ENCODE data around the gene TFIP11.

Gene TFIP11

DNA sequence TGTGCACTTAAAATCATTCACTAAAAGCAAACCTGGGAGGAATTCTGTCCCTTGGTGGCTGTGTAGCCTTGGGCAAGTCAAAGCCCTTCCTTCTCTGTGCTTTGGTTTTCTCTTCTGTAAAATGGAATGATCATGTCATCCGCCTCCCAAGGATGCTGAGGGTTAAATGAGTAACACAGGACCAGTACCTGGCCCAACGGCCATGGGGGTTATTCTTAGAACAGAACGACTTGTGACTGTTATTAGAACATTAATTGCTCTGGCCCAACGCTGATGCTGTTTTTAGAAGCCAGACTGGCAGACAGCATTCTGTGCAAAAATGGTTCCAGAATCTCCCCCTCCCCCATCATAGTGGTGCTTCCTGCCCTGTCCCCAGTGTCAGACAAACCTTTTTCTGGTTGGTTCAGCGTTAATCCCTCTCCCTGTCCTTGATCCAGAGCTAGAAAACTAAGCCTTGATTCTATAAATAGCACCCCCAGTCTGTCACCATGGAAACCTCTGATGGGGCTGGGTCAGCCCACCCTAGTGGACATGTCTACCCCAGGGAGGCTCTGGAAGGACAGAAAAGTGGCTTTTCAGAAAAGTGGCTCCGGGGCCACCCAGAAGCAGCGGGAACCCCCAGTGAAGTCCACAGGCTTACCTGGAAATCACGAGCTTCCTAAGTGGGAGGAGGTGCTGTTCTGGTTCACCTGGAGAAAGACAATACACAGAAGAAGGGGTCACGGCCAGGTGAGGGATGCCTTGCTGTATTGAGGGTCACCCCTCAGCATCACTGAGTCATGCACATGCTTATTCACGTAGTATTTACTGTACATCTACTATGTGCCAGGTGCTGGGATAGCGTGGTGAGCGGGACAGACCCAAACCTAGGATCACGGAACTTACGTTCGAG lies 15.5 kb upstream of the TFIP11 start:
- H3K27ac ChIP-seq (ENCODE audit: extremely low read depth, low read depth, low read length) = no peak overlapping the region
- H3K4me1 ChIP-seq (ENCODE audit: control insufficient read depth, insufficient read depth, low read length) = no peaks in the 10 kb centered on the region
- H3K36me3 ChIP-seq (ENCODE audit: control insufficient read depth in 2 of 2, insufficient read depth in 1 of 2, low read length in 2 of 2) = peaks cover 5 to 30% of the 10 kb centered on the region in 2 experiments; a peak in 2 of 3 replicates
- ChIA-PET CTCF (interaction anchor here (0.6 kb wide), 1 partner anchor 116 kb away, joined by 3 read pairs; no protein-coding TSS in a partner anchor), POLR2A (no interaction called here)
- H3K4me3 ChIP-seq (ENCODE audit: low read depth, low read length) = no peak overlapping the region
- no peaks in the 10 kb centered on the region for H3K9me3 ChIP-seq (ENCODE audit: control insufficient read depth, insufficient read depth, low read depth, low read length)
- TF ChIP-seq ZNF514 (tag by site-specific recombination; IDR thresholded peaks at IDR 0.05) (no peak), ZNF404 (tag by site-specific recombination; IDR thresholded peaks at IDR 0.05) (no peak), HOXA7 (CRISPR knock-in tag; IDR thresholded peaks at IDR 0.05; ENCODE audit: borderline replicate concordance) (no peak), GFI1B (tag by site-specific recombination; IDR thresholded peaks at IDR 0.05) (no peak), RBAK (tag by site-specific recombination; IDR thresholded peaks at IDR 0.05) (no peak), ZNF16 (tag by site-specific recombination; IDR thresholded peaks at IDR 0.05; ENCODE audit: low read depth) (no peak), GLIS2 (tag by site-specific recombination; IDR thresholded peaks at IDR 0.05) (no peak), ZNF223 (tag by site-specific recombination; IDR thresholded peaks at IDR 0.05) (no peak)
- TF ChIP-seq, protein P1, sequence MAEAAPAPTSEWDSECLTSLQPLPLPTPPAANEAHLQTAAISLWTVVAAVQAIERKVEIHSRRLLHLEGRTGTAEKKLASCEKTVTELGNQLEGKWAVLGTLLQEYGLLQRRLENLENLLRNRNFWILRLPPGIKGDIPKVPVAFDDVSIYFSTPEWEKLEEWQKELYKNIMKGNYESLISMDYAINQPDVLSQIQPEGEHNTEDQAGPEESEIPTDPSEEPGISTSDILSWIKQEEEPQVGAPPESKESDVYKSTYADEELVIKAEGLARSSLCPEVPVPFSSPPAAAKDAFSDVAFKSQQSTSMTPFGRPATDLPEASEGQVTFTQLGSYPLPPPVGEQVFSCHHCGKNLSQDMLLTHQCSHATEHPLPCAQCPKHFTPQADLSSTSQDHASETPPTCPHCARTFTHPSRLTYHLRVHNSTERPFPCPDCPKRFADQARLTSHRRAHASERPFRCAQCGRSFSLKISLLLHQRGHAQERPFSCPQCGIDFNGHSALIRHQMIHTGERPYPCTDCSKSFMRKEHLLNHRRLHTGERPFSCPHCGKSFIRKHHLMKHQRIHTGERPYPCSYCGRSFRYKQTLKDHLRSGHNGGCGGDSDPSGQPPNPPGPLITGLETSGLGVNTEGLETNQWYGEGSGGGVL (tag by site-specific recombination; IDR thresholded peaks at IDR 0.05) = no peak
- TF ChIP-seq, protein P2, sequence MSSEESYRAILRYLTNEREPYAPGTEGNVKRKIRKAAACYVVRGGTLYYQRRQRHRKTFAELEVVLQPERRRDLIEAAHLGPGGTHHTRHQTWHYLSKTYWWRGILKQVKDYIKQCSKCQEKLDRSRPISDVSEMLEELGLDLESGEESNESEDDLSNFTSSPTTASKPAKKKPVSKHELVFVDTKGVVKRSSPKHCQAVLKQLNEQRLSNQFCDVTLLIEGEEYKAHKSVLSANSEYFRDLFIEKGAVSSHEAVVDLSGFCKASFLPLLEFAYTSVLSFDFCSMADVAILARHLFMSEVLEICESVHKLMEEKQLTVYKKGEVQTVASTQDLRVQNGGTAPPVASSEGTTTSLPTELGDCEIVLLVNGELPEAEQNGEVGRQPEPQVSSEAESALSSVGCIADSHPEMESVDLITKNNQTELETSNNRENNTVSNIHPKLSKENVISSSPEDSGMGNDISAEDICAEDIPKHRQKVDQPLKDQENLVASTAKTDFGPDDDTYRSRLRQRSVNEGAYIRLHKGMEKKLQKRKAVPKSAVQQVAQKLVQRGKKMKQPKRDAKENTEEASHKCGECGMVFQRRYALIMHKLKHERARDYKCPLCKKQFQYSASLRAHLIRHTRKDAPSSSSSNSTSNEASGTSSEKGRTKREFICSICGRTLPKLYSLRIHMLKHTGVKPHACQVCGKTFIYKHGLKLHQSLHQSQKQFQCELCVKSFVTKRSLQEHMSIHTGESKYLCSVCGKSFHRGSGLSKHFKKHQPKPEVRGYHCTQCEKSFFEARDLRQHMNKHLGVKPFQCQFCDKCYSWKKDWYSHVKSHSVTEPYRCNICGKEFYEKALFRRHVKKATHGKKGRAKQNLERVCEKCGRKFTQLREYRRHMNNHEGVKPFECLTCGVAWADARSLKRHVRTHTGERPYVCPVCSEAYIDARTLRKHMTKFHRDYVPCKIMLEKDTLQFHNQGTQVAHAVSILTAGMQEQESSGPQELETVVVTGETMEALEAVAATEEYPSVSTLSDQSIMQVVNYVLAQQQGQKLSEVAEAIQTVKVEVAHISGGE (tag by site-specific recombination; conservative IDR thresholded peaks at IDR 0.05; ENCODE audit: low read depth) = no peak

DNA sequence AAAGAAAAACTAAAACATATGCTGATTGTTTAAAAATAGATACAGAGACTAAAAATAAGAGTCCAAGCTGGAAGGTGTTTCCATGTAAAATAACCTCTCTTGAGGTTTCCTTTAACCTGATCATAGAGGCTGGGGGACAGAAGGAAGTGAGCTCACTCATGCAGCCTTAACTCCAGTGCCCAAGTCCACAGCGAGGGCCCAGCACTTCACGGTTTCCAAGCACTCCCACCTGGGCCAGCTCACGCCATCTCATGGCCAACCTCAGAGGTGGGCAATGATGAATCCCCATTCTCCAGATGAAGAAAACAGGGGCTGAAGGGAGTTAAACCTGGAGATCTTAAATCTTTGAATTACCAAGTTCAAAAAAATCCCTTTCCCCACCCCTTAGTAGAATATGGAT lies 14.9 kb upstream of the TFIP11 start:
- no peak for TF ChIP-seq KLF16 (tag by site-specific recombination; IDR thresholded peaks at IDR 0.05)
- TF ChIP-seq, protein P3, sequence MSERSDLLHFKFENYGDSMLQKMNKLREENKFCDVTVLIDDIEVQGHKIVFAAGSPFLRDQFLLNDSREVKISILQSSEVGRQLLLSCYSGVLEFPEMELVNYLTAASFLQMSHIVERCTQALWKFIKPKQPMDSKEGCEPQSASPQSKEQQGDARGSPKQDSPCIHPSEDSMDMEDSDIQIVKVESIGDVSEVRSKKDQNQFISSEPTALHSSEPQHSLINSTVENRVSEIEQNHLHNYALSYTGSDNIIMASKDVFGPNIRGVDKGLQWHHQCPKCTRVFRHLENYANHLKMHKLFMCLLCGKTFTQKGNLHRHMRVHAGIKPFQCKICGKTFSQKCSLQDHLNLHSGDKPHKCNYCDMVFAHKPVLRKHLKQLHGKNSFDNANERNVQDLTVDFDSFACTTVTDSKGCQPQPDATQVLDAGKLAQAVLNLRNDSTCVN (tag by site-specific recombination; optimal IDR thresholded peaks at IDR 0.05) = no peak
- Histone ChIP-seq H3K4me1 (ENCODE audit: control insufficient read depth, insufficient read depth, low read length) (no peaks in the 10 kb centered on the region), H3K9me3 (ENCODE audit: control insufficient read depth, insufficient read depth, low read depth, low read length) (no peaks in the 10 kb centered on the region), H3K36me3 (ENCODE audit: control insufficient read depth in 2 of 2, insufficient read depth in 1 of 2, low read length in 2 of 2) (peaks cover under 1 to 30% of the 10 kb centered on the region in 2 experiments; a peak in 2 of 3 replicates), H3K27ac (ENCODE audit: extremely low read depth, low read depth, low read length) (no peak overlapping the region), H3K4me3 (ENCODE audit: low read depth, low read length) (no peak overlapping the region)
- CTCF ChIA-PET = interaction anchor here (0.6 kb wide), 1 partner anchor 117 kb away, joined by 3 read pairs; no protein-coding TSS in a partner anchor
- POLR2A ChIA-PET = no interaction called here

DNA sequence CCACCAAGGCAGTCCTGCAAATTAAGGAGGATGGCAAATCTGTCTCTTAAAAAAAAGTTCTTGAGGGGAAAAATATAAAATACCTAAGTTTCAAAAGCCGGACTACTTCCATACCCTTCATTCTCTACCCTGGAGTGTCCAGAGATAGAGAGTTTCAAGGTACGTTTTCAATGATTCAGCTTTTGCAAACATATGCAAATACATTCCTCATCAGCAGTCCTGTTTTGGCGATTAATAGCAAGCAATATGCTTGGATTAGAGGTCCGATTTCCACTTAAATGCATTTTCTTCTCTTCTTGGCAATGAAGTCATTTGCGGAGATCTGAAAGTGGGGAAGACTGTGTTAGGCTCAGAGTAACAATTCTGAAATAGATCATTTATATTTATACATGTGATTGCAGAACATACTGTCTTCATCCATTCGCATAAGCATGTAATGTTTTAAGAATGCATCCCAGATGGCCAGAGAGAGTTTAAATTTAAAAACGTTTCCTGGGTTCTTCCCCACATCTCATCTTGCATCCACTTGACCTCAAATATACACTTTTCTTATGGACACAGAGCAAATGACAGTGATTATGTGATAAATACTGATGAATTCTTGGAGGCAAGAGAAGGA lies 13.8 kb upstream of the TFIP11 start:
- no peak overlapping the region for H3K4me3 ChIP-seq (ENCODE audit: low read depth, low read length)
- H3K27ac ChIP-seq (ENCODE audit: extremely low read depth, low read depth, low read length) = no peak overlapping the region
- no peaks in the 10 kb centered on the region for H3K9me3 ChIP-seq (ENCODE audit: control insufficient read depth, insufficient read depth, low read depth, low read length)
- TF ChIP-seq ZNF830 (tag by site-specific recombination; IDR thresholded peaks at IDR 0.05; ENCODE audit: low read depth) (no peak), ZNF433 (tag by site-specific recombination; IDR thresholded peaks at IDR 0.05; ENCODE audit: low read depth) (no peak), ZNF223 (tag by site-specific recombination; IDR thresholded peaks at IDR 0.05) (no peak), BCL11B (tag by site-specific recombination; IDR thresholded peaks at IDR 0.05; ENCODE audit: low read depth) (no peak), ZNF354C (tag by site-specific recombination; IDR thresholded peaks at IDR 0.05; ENCODE audit: borderline replicate concordance, low read depth) (no peak), ZNF112 (tag by site-specific recombination; IDR thresholded peaks at IDR 0.05) (no peak), ZNF391 (tag by site-specific recombination; IDR thresholded peaks at IDR 0.05; ENCODE audit: borderline replicate concordance, low read depth) (no peak), ZNF654 (tag by site-specific recombination; IDR thresholded peaks at IDR 0.05; ENCODE audit: low read depth) (no peak), ZNF311 (tag by site-specific recombination; IDR thresholded peaks at IDR 0.05; ENCODE audit: borderline replicate concordance) (no peak)
- H3K36me3 ChIP-seq (ENCODE audit: control insufficient read depth in 2 of 2, insufficient read depth in 1 of 2, low read length in 2 of 2) = peaks cover 0 to 25% of the 10 kb centered on the region in 2 experiments; a peak in 1 of 3 replicates
- ChIA-PET POLR2A (no interaction called here), CTCF (interaction anchor here (0.7 kb wide), 1 partner anchor 159 kb away, joined by 4 read pairs; no protein-coding TSS in a partner anchor)
- no peaks in the 10 kb centered on the region for H3K4me1 ChIP-seq (ENCODE audit: control insufficient read depth, insufficient read depth, low read length)

Measured in HEK293 (cell line).